ENCODE data around the gene MUC22.

DNA sequence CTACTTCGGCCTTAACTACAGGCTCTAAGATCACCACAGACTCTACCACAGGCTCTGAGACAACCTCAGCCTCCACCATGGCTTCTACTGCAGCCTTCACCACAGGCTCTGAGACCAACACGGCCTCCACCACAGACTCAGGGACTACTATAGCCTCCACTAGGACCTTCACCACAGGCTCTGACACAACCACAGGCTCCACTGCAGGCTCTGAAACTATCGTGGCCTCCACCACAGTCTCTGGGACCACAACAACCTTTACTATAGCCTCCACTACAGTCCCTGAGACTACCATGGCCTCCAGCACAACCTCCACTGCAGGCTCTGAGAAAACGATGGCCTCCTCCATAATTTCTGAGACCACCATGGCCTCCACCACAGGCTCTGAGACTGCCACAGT is 15.3 kb downstream of the MUC22 start:
- TF ChIP-seq POLR2A (IDR thresholded peaks at IDR 0.05), result no peak
- TF ChIP-seq, protein P1, sequence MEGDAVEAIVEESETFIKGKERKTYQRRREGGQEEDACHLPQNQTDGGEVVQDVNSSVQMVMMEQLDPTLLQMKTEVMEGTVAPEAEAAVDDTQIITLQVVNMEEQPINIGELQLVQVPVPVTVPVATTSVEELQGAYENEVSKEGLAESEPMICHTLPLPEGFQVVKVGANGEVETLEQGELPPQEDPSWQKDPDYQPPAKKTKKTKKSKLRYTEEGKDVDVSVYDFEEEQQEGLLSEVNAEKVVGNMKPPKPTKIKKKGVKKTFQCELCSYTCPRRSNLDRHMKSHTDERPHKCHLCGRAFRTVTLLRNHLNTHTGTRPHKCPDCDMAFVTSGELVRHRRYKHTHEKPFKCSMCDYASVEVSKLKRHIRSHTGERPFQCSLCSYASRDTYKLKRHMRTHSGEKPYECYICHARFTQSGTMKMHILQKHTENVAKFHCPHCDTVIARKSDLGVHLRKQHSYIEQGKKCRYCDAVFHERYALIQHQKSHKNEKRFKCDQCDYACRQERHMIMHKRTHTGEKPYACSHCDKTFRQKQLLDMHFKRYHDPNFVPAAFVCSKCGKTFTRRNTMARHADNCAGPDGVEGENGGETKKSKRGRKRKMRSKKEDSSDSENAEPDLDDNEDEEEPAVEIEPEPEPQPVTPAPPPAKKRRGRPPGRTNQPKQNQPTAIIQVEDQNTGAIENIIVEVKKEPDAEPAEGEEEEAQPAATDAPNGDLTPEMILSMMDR (IDR thresholded peaks at IDR 0.05 in 4 of 5, conservative IDR thresholded peaks at IDR 0.05 in 1 of 5), result no peak

All from gastrocnemius medialis (tissue), 4 donors.